WTC11 (cell line): ENCODE measurements around the gene LARGE1. TPM values are rescaled to one million over a fixed set of nuclear protein-coding genes. Genes with fewer than 3 reads are reported as not detected.

Source experiments
- ATAC-seq: fragments of 200-7000 bp; cut with Tn5 transposase; 2 replicates; pipeline ENCODE4 v1.10.0; 2021; ENCODE audit warnings: mild to moderate bottlenecking, moderate library complexity
- CTCF ChIA-PET: fragments of 300-600 bp; sonication (Branson Sonifier 250); formaldehyde crosslinking; loops from one replicate; lab custom pipeline; 2021; ENCODE audit warnings: antibody characterized with exemption; lab: Charles Lee
- POLR2A ChIA-PET: fragments of 350-600 bp; sonication (Branson Sonifier 250); formaldehyde crosslinking; loops from one replicate; lab custom pipeline; 2021; ENCODE audit warnings: antibody characterized with exemption; lab: Charles Lee
- DNase-seq: peaks from one replicate; pipeline ENCODE4 v3.0.0; 2021; ENCODE audit warnings: low spot score
- H3K27ac Mint-ChIP-seq: 2 replicates; pipeline ENCODE4 v1.8.0; 2021; ENCODE audit warnings: mixed read lengths
- H3K27me3 Mint-ChIP-seq: 2 replicates; pipeline ENCODE4 v1.8.0; 2021; ENCODE audit warnings: low read depth, mild to moderate bottlenecking, moderate library complexity, mixed read lengths
- H3K36me3 Mint-ChIP-seq: 2 replicates; pipeline ENCODE4 v1.8.0; 2021; ENCODE audit warnings: mixed read lengths
- H3K4me1 Mint-ChIP-seq: 2 replicates; pipeline ENCODE4 v1.8.0; 2022; ENCODE audit warnings: mixed read lengths
- H3K4me3 Mint-ChIP-seq: 2 replicates; pipeline ENCODE4 v1.8.0; 2021; ENCODE audit warnings: mild to moderate bottlenecking, moderate library complexity, mixed read lengths
- H3K9me3 Mint-ChIP-seq: 2 replicates; pipeline ENCODE4 v1.8.0; 2021; ENCODE audit warnings: mixed read lengths
- ATF2 ChIP-seq: sonication (generic); formaldehyde crosslinking; IDR thresholded peaks from 2 replicates; pipeline ENCODE4 v1.8.1; 2022; ENCODE audit warnings: low read depth, missing genetic modification reagents, borderline replicate concordance
- FOXJ3 ChIP-seq: sonication (generic); formaldehyde crosslinking; IDR thresholded peaks from 2 replicates; pipeline ENCODE4 v1.9.0; 2021; ENCODE audit warnings: missing genetic modification reagents, mild to moderate bottlenecking, borderline replicate concordance
- HMGA2 ChIP-seq: fragments of 250-450 bp; sonication (Bioruptor Pico); IDR thresholded peaks from 2 replicates; pipeline ENCODE4 v1.4.0; 2021; ENCODE audit warnings: mild to moderate bottlenecking, moderate library complexity
- HMGXB4 ChIP-seq: sonication (generic); formaldehyde crosslinking; IDR thresholded peaks from 2 replicates; pipeline ENCODE4 v1.8.1; 2023; ENCODE audit warnings: mild to moderate bottlenecking, moderate library complexity, missing genetic modification reagents
- KAT7 ChIP-seq: sonication (generic); formaldehyde crosslinking; IDR thresholded peaks from 2 replicates; pipeline ENCODE4 v1.8.1; 2023; ENCODE audit warnings: missing genetic modification reagents, mild to moderate bottlenecking, borderline replicate concordance
- MXD4 ChIP-seq: fragments of 250-450 bp; sonication (Bioruptor Pico); IDR thresholded peaks from 2 replicates; pipeline ENCODE4 v1.8.0; 2021; ENCODE audit warnings: mild to moderate bottlenecking, moderate library complexity, borderline replicate concordance
- NFE2L1 ChIP-seq: sonication (generic); formaldehyde crosslinking; IDR thresholded peaks from 2 replicates; pipeline ENCODE4 v1.8.1; 2023; ENCODE audit warnings: missing genetic modification reagents
- NR2C2 ChIP-seq: sonication (generic); formaldehyde crosslinking; IDR thresholded peaks from 2 replicates; pipeline ENCODE4 v1.8.0; 2022; ENCODE audit warnings: mild to moderate bottlenecking, missing genetic modification reagents
- TP53 ChIP-seq: sonication (generic); formaldehyde crosslinking; IDR thresholded peaks from 2 replicates; pipeline ENCODE4 v1.8.1; 2023; ENCODE audit warnings: mild to moderate bottlenecking, missing genetic modification reagents
- ZNF219 ChIP-seq: sonication (generic); formaldehyde crosslinking; IDR thresholded peaks from 2 replicates; pipeline ENCODE4 v1.8.0; 2023; ENCODE audit warnings: missing genetic modification reagents, mild to moderate bottlenecking, borderline replicate concordance
- ZNF512 ChIP-seq: sonication (generic); formaldehyde crosslinking; IDR thresholded peaks from 2 replicates; pipeline ENCODE4 v1.8.1; 2022; ENCODE audit warnings: missing genetic modification reagents, borderline replicate concordance
- total RNA-seq: library from RNA; stranded (reverse); gene quantifications from 3 replicates; pipeline ENCODE4 v1.2.3, GENCODE V29; 2021
- TF ChIP-seq, protein P1 (sequence below): fragments of 250-450 bp; sonication (Bioruptor Pico); IDR thresholded peaks from 2 replicates; pipeline ENCODE4 v1.9.0; 2021; ENCODE audit warnings: mild to moderate bottlenecking
- TF ChIP-seq, protein P2 (sequence below): fragments of 200-600 bp; IDR thresholded peaks from 2 replicates; pipeline ENCODE4 v1.8.0; 2022; ENCODE audit warnings: antibody characterized with exemption
- TF ChIP-seq, protein P3 (sequence below): sonication (generic); formaldehyde crosslinking; IDR thresholded peaks from 2 replicates; pipeline ENCODE4 v1.8.1; 2023; ENCODE audit warnings: mild to moderate bottlenecking, missing genetic modification reagents, borderline replicate concordance
- TF ChIP-seq, protein P4 (sequence below): sonication (generic); formaldehyde crosslinking; IDR thresholded peaks from 2 replicates; pipeline ENCODE4 v1.8.1; 2022; ENCODE audit warnings: mild to moderate bottlenecking, missing genetic modification reagents, moderate library complexity, borderline replicate concordance

Gene LARGE1
- total RNA-seq, 1 experiment from 2014 or later = 72.6 TPM

GRCh38 chr22:33455036-33455435 lies 465.2 kb downstream of the LARGE1 start (continued):
- no peak for TF ChIP-seq HMGXB4
- no peak for TF ChIP-seq NR2C2 (CRISPR knock-in tag)
- no peak for TF ChIP-seq ZNF219 (CRISPR knock-in tag)
- TF ChIP-seq NFE2L1 (CRISPR knock-in tag) = no peak
- TF ChIP-seq, protein P1, sequence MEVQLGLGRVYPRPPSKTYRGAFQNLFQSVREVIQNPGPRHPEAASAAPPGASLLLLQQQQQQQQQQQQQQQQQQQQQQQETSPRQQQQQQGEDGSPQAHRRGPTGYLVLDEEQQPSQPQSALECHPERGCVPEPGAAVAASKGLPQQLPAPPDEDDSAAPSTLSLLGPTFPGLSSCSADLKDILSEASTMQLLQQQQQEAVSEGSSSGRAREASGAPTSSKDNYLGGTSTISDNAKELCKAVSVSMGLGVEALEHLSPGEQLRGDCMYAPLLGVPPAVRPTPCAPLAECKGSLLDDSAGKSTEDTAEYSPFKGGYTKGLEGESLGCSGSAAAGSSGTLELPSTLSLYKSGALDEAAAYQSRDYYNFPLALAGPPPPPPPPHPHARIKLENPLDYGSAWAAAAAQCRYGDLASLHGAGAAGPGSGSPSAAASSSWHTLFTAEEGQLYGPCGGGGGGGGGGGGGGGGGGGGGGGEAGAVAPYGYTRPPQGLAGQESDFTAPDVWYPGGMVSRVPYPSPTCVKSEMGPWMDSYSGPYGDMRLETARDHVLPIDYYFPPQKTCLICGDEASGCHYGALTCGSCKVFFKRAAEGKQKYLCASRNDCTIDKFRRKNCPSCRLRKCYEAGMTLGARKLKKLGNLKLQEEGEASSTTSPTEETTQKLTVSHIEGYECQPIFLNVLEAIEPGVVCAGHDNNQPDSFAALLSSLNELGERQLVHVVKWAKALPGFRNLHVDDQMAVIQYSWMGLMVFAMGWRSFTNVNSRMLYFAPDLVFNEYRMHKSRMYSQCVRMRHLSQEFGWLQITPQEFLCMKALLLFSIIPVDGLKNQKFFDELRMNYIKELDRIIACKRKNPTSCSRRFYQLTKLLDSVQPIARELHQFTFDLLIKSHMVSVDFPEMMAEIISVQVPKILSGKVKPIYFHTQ (CRISPR knock-in tag) = no peak
- no peak for TF ChIP-seq ZNF512
- TF ChIP-seq, protein P2, sequence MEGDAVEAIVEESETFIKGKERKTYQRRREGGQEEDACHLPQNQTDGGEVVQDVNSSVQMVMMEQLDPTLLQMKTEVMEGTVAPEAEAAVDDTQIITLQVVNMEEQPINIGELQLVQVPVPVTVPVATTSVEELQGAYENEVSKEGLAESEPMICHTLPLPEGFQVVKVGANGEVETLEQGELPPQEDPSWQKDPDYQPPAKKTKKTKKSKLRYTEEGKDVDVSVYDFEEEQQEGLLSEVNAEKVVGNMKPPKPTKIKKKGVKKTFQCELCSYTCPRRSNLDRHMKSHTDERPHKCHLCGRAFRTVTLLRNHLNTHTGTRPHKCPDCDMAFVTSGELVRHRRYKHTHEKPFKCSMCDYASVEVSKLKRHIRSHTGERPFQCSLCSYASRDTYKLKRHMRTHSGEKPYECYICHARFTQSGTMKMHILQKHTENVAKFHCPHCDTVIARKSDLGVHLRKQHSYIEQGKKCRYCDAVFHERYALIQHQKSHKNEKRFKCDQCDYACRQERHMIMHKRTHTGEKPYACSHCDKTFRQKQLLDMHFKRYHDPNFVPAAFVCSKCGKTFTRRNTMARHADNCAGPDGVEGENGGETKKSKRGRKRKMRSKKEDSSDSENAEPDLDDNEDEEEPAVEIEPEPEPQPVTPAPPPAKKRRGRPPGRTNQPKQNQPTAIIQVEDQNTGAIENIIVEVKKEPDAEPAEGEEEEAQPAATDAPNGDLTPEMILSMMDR = no peak

- H3K4me3 Mint-ChIP-seq = no peak overlapping the region
- POLR2A ChIA-PET = no interaction called here
- TF ChIP-seq, protein P3, sequence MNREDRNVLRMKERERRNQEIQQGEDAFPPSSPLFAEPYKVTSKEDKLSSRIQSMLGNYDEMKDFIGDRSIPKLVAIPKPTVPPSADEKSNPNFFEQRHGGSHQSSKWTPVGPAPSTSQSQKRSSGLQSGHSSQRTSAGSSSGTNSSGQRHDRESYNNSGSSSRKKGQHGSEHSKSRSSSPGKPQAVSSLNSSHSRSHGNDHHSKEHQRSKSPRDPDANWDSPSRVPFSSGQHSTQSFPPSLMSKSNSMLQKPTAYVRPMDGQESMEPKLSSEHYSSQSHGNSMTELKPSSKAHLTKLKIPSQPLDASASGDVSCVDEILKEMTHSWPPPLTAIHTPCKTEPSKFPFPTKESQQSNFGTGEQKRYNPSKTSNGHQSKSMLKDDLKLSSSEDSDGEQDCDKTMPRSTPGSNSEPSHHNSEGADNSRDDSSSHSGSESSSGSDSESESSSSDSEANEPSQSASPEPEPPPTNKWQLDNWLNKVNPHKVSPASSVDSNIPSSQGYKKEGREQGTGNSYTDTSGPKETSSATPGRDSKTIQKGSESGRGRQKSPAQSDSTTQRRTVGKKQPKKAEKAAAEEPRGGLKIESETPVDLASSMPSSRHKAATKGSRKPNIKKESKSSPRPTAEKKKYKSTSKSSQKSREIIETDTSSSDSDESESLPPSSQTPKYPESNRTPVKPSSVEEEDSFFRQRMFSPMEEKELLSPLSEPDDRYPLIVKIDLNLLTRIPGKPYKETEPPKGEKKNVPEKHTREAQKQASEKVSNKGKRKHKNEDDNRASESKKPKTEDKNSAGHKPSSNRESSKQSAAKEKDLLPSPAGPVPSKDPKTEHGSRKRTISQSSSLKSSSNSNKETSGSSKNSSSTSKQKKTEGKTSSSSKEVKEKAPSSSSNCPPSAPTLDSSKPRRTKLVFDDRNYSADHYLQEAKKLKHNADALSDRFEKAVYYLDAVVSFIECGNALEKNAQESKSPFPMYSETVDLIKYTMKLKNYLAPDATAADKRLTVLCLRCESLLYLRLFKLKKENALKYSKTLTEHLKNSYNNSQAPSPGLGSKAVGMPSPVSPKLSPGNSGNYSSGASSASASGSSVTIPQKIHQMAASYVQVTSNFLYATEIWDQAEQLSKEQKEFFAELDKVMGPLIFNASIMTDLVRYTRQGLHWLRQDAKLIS (CRISPR knock-in tag) = no peak
- no peak for TF ChIP-seq FOXJ3 (CRISPR knock-in tag)
- no peak for TF ChIP-seq ZNF219 (CRISPR knock-in tag)
- TF ChIP-seq, protein P1 (CRISPR knock-in tag) = no peak
- TF ChIP-seq MXD4 = no peak
- no peak for TF ChIP-seq ATF2 (CRISPR knock-in tag)
- TF ChIP-seq KAT7 (CRISPR knock-in tag) = no peak
- TF ChIP-seq HMGA2 (CRISPR knock-in tag) = no peak
- no peak for TF ChIP-seq TP53 (CRISPR knock-in tag)
- TF ChIP-seq, protein P4, sequence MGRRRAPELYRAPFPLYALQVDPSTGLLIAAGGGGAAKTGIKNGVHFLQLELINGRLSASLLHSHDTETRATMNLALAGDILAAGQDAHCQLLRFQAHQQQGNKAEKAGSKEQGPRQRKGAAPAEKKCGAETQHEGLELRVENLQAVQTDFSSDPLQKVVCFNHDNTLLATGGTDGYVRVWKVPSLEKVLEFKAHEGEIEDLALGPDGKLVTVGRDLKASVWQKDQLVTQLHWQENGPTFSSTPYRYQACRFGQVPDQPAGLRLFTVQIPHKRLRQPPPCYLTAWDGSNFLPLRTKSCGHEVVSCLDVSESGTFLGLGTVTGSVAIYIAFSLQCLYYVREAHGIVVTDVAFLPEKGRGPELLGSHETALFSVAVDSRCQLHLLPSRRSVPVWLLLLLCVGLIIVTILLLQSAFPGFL (CRISPR knock-in tag) = no peak
Observed at GRCh38 chr22:33451866-33452469, 468.3 kb downstream of the LARGE1 start.

More at GRCh38 chr22:33451866-33452469, 468.3 kb downstream of the LARGE1 start:
- Mint-ChIP-seq H3K36me3 (no peaks in the 10 kb centered on the region), H3K27ac (no peak overlapping the region), H3K4me1 (peaks cover 12% of the 10 kb centered on the region), H3K9me3 (no peaks in the 10 kb centered on the region), H3K27me3 (no peaks in the 10 kb centered on the region)
- DNase-seq = no peak
- CTCF ChIA-PET = no interaction called here
- ATAC-seq = no peak; the same call in 1 of the 2 replicates
